Stimulated activated memory B cell treated with anti-CD40 and anti-IgM and Interleukin-4, amounts not matched to agents 10 μg/mL and 1 μg/mL and 100 μg/mL, for 72 hours (primary cell): ENCODE results near the gene LONP1.
"Not testable (repeated sequence)": the region's sequence is repeated elsewhere in the genome, so short reads cannot be mapped to it uniquely, and the experiment has no call there.

Experiments used
- ATAC-seq: fragments of 150-1000 bp; cut with Tn5 transposase; 2 replicates; pipeline ENCODE4 v1.10.0; 2021
- H3K27ac Mint-ChIP-seq: one replicate; pipeline ENCODE4 v1.8.0; 2022; ENCODE audit warnings: mild to moderate bottlenecking, mixed read lengths
- H3K27me3 Mint-ChIP-seq: one replicate; pipeline ENCODE4 v1.8.0; 2022; ENCODE audit warnings: mixed read lengths
- H3K36me3 Mint-ChIP-seq: one replicate; pipeline ENCODE4 v1.8.0; 2022; ENCODE audit warnings: mixed read lengths
- H3K4me1 Mint-ChIP-seq: one replicate; pipeline ENCODE4 v1.8.0; 2022; ENCODE audit warnings: mixed read lengths
- H3K4me3 Mint-ChIP-seq: one replicate; pipeline ENCODE4 v1.8.0; 2022; ENCODE audit warnings: mild to moderate bottlenecking, moderate library complexity, mixed read lengths
- H3K9me3 Mint-ChIP-seq: one replicate; pipeline ENCODE4 v1.8.0; 2022; ENCODE audit warnings: mixed read lengths

The LONP1 gene

DNA sequence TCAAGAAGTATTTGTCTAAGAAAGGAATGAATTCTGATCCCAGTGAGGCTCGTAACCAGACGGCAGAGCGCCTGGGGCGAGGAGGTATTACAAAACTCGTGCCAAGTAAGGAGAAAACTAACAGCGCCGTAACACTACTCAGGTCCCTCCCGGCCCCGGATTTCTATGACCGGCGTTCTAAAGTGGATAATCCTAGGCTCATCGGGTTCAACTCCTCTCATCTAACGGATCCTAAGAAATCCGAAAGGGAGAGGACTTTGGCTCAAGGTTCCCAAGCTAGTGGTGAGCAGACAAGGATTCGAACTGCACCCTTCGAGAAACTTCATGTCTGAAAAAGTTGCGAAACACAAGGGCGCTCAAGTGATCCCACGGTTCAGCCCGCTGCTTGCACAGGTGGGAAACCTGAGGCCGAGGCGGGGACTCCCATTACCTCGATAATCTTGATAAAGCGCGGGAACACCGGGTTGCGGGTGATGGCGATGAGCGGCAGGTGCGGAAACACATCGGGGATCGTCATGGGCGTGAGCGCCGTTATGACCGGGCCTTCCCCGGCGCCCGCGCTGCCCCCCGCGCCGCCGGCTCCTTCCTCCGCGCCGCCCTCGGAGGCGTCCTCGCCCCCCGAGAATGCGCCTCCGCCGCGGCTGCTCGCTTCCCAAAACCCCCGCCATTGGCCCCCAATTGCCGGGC, 529 bp downstream of the LONP1 start:
- Mint-ChIP-seq H3K4me3 (peak overlapping the region; percentile 94), H3K36me3 (no peaks in the 10 kb centered on the region)

DNA sequence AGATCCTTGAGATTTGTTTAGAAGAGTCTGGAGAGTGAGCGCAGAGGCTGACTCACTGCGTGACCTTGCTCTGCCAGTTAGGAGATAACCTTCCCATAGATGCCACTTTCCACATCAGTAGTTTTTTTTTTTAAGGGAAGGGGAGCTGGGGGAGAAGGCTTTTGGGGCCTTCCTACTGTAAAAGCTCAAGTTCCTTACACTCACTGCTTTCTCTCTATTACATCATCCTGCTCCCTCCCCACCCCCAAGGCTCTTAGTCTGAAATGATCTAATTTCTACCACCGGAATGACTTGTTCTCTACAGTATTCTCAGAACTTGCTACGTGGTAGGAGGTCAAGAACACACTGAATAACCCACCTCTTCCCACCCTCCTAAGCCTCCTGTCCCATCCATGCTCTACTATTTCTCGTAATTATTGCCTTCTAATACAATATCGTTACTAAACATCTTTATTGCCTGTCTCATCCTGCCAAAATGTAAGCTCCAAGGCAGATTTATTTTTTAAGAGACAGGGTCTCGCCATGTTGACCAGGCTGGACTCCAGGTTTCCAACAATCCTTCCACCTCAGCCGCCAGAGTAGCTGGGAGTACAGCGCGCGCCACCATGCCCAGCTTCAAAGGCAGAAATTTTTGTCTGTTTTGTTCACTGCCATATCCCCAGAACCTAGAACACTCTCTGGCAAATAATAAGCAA, 1.2 kb downstream of the LONP1 start:
- peaks cover 5% of the 10 kb centered on the region for H3K36me3 Mint-ChIP-seq
- H3K27ac Mint-ChIP-seq = peak overlapping the region; percentile 97
- no peaks in the 10 kb centered on the region for H3K9me3 Mint-ChIP-seq
- peak overlapping the region; percentile 94 for H3K4me3 Mint-ChIP-seq
- peaks cover 24% of the 10 kb centered on the region for H3K4me1 Mint-ChIP-seq
- no peak for ATAC-seq
- H3K27me3 Mint-ChIP-seq = no peaks in the 10 kb centered on the region

More for the DNA sequence above, 529 bp downstream of the LONP1 start:
- peak overlapping the region; percentile 97 for H3K27ac Mint-ChIP-seq
- ATAC-seq = no peak
- no peaks in the 10 kb centered on the region for H3K9me3 Mint-ChIP-seq
- H3K4me1 Mint-ChIP-seq = peaks cover 24% of the 10 kb centered on the region
- no peaks in the 10 kb centered on the region for H3K27me3 Mint-ChIP-seq

- ATAC-seq = no peak
- peak overlapping the region; percentile 94 for H3K4me3 Mint-ChIP-seq
- H3K4me1 Mint-ChIP-seq = peaks cover 24% of the 10 kb centered on the region
- no peaks in the 10 kb centered on the region for H3K9me3 Mint-ChIP-seq
- H3K27ac Mint-ChIP-seq = peak overlapping the region; percentile 97
- no peaks in the 10 kb centered on the region for H3K27me3 Mint-ChIP-seq
- peaks cover 9% of the 10 kb centered on the region for H3K36me3 Mint-ChIP-seq
These were observed 1.8 kb downstream of the LONP1 start for GRCh38 chr19:5718037-5718578.

- no peaks in the 10 kb centered on the region for H3K27me3 Mint-ChIP-seq
- peak overlapping the region; percentile 41 for H3K4me3 Mint-ChIP-seq
- no peak for ATAC-seq
- H3K27ac Mint-ChIP-seq = peak overlapping the region; percentile 97
- H3K36me3 Mint-ChIP-seq = peaks cover 12% of the 10 kb centered on the region
- H3K4me1 Mint-ChIP-seq = peaks cover 24% of the 10 kb centered on the region
- H3K9me3 Mint-ChIP-seq = no peaks in the 10 kb centered on the region
These were observed 2.6 kb downstream of the LONP1 start for GRCh38 chr19:5717215-5717935.

- Mint-ChIP-seq H3K4me3 (no peak overlapping the region), H3K4me1 (peaks cover 24% of the 10 kb centered on the region), H3K9me3 (no peaks in the 10 kb centered on the region), H3K36me3 (peaks cover 19% of the 10 kb centered on the region), H3K27me3 (no peaks in the 10 kb centered on the region), H3K27ac (no peak overlapping the region)
- ATAC-seq = no peak
These were observed 5.1 kb downstream of the LONP1 start for GRCh38 chr19:5714816-5715215.

- Mint-ChIP-seq H3K4me1 (peaks cover 14% of the 10 kb centered on the region), H3K9me3 (no peaks in the 10 kb centered on the region), H3K27ac (no peak overlapping the region), H3K36me3 (peaks cover 19% of the 10 kb centered on the region), H3K4me3 (no peak overlapping the region), H3K27me3 (no peaks in the 10 kb centered on the region)
- no peak for ATAC-seq
These were observed 6.7 kb downstream of the LONP1 start for GRCh38 chr19:5713228-5713627.

DNA sequence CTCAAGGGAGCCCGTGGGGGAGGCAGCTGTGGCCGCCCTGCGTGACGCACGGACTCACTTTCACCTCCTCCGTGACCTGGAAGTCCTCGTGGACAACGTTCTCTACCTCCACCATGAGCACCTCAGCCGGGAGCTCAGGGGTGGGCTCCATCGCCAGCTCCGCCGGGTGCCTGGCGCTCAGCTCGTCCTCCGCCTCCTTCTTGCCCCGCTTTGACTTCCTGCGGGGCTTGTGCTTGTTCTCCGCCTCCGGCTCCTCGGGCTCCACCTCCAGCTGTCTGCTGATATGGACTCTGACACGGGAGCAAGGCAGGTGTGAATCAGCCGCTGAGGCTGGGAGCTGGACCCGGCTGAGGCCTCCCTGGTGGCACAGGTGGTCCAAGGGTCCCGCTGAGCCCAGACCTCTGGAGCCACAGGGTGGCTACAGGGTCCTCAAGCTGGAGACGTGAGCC, 8.2 kb downstream of the LONP1 start:
- Mint-ChIP-seq H3K36me3 (peaks cover 30% of the 10 kb centered on the region), H3K9me3 (no peaks in the 10 kb centered on the region), H3K27me3 (no peaks in the 10 kb centered on the region), H3K4me3 (no peak overlapping the region), H3K27ac (no peak overlapping the region), H3K4me1 (no peaks in the 10 kb centered on the region)
- no peak for ATAC-seq

- no peak for ATAC-seq
- Mint-ChIP-seq H3K4me1 (no peaks in the 10 kb centered on the region), H3K36me3 (peaks cover 35% of the 10 kb centered on the region), H3K9me3 (no peaks in the 10 kb centered on the region), H3K27me3 (no peaks in the 10 kb centered on the region), H3K27ac (no peak overlapping the region), H3K4me3 (no peak overlapping the region)
These were observed 8.9 kb downstream of the LONP1 start for GRCh38 chr19:5711025-5711424.

DNA sequence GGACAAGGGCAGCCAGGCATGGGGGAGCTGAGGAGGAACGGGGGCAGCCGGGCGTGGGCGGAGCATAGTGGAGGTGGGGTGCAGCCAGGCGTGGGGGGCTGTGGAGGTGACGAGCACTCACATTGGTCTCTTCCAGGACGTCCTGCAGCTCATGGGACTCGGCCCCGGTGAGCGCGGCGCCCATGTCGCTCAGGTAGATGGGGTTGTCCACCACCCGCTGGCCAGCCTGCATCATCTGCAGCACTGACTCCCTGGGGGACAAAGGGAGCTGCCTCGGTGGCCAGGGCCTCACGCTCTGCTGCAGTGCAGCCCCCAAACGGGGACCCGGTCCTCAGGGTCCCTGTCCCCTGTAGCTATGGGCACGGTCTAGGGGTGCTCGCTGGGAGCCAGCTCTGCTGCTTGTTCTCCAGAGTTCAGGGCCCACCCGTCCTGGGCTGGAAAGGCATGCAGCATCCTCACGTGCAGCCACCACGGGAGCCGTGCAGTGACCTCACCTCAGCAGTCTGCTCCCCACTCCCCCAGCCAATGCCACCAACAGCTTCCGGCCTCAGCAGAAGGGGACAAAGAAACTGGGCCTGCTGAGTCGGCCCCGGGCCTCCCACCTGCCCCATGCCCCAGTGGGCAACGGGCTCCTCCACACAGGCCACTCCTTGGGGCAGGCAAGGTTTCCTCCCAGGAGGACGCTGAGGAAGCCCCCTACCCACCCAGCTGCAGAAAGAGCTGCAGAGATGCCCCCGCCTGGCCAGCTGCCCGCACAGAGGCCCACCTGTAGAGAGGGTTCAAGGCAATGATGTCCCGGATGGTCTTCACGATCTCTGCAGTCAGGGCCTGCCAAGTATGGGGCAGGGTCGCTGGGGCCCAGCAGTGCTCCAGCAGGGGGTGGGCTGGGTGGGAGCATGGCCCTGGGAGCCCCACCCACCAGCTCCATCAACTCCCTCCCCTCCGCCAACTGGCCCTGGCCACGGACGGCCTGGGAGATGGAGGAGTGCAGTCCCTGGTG, 12.1 kb downstream of the LONP1 start:
- Mint-ChIP-seq H3K9me3 (no peaks in the 10 kb centered on the region), H3K36me3 (peaks cover 45% of the 10 kb centered on the region), H3K27ac (no peak overlapping the region), H3K4me3 (no peak overlapping the region), H3K27me3 (no peaks in the 10 kb centered on the region), H3K4me1 (no peaks in the 10 kb centered on the region)
- ATAC-seq = no peak

DNA sequence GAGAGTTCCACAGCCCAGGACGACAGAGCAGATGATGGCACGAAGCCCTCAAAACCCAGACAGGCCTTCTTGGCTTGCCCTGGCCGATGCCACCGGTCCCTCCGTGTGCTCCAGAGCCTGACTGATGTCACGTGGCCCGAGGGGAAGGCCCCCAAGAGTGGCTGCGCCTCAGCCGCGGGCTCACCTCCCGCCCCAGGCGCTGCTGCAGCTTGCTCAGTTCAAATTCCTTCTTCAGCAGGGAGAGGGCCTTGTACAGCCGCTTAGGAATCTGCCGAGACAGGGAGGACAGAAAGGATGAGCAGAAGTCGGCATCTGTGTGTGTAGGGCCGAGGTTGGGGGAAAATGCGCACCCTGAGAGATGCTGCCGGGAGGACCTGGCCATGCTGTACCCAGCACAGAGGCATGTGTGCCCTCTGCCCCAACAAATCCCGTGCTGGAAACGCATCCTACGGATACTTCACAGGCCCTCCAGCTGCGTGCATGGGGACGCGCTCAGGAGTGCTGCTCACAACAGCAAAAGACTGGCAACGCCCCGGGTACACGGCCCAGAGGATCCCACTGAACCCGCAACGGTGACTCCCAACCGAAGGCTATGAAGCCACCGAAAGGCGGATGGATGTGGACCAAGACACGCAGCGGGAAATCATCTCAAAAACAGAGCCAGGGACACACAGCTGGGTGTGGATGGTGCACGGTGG, 12.9 kb downstream of the LONP1 start:
- Mint-ChIP-seq H3K27ac (no peak overlapping the region), H3K4me1 (no peaks in the 10 kb centered on the region), H3K9me3 (no peaks in the 10 kb centered on the region), H3K36me3 (peaks cover 39% of the 10 kb centered on the region), H3K4me3 (no peak overlapping the region), H3K27me3 (no peaks in the 10 kb centered on the region)
- ATAC-seq = no peak

DNA sequence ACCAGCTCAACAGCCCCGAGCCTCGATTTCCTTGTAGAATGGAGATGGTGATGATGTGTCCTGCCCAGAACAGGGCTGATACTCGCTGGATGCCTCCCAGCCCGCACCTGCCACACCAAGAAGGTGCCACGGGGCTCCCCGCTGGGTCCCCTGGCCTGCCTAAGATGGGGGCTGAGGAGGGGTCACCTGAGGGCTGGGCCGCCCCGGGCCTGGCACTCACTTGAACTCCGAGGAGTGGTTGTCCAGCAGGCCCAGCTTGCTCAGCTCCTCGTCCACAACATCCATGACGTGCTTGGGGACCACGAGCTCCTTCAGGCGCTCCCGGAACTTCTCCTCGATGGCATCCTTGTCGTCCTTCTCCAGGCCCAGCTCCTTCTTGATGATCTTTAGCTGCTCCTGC, 14.4 kb downstream of the LONP1 start:
- Mint-ChIP-seq H3K27ac (no peak overlapping the region), H3K36me3 (peaks cover 50% of the 10 kb centered on the region), H3K4me1 (no peaks in the 10 kb centered on the region), H3K9me3 (no peaks in the 10 kb centered on the region), H3K27me3 (no peaks in the 10 kb centered on the region), H3K4me3 (no peak overlapping the region)
- ATAC-seq = peak; percentile 24

DNA sequence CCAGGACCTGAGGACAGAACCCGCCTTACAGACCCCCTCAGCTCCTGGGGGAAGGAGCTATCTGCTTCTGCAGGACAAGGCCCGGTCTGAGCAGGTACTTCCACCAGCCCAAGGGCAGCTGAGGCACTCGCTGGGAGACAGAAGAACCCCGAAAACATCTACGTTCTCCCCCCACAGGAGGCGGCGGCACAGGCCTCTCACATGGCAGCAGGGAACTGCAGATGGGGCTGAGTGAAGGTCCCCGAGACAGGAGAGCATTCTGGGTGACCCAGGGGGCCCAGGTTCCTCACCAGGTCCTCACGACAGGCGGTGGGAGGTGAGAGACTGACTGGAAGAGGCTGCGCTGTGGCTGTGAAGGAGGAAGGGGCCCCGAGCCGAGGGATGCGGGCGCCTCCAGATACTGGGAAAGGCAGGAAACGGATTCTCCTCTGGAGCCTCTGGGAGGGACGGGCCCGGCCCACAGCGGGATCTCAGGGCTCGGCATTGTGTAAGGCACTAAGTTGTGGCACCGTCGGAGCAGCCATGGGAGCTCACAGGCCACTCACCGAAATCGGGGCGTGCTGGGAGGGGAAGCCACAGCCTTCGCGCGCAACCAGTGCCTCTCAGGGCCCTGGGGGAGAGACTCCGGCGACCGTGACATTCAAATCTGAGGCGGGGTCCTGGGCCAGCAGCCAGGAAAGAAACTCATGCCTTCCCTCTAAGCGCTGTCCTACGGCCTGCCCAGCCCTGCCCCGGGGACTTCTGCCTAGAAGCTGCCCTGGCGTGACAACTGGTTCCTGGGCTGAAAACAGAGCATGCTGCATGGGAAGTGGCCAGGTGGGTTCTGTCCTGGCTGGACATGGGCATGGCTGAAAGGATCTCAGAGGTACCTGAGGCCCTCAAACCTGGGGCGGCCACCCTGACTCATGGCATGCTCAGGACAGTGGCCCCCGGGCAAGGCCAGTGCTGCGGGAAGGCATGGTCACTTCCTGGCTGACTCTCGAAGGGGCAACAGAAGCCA, 15.8 kb downstream of the LONP1 start:
- no peaks in the 10 kb centered on the region for H3K27me3 Mint-ChIP-seq
- H3K4me1 Mint-ChIP-seq = peaks cover 2% of the 10 kb centered on the region
- H3K27ac Mint-ChIP-seq = no peak overlapping the region
- ATAC-seq = no peak
- peaks cover 54% of the 10 kb centered on the region for H3K36me3 Mint-ChIP-seq
- no peak overlapping the region for H3K4me3 Mint-ChIP-seq
- no peaks in the 10 kb centered on the region for H3K9me3 Mint-ChIP-seq

DNA sequence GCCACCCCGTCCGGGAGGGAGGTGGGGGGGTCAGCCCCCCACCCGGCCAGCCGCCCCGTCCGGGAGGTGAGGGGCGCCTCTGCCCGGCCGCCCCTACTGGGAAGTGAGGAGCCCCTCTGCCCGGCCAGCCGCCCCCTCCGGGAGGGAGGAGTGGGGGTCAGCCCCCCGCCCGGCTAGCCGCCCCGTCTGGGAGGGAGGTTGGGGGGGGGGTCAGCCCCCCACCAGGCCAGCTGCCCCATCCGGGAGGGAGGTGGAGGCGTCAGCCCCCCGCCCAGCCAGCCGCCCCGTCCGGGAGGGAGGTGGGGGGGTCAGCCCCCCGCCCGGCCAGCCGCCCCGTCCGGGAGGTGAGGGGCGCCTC, 17.9 kb downstream of the LONP1 start:
- not testable (repeated sequence) for H3K27ac Mint-ChIP-seq, H3K9me3 Mint-ChIP-seq, ATAC-seq, H3K4me3 Mint-ChIP-seq, H3K27me3 Mint-ChIP-seq
- Mint-ChIP-seq H3K36me3 (peaks cover 57% of the 10 kb centered on the region), H3K4me1 (peaks cover 14% of the 10 kb centered on the region)
